HepG2 (cell line): ENCODE measurements around the gene RPLP1. TPM values are rescaled to one million over a fixed set of nuclear protein-coding genes. Genes with fewer than 3 reads are reported as not detected.

Experiments
- ARNTL ChIP-seq: sonication (generic); formaldehyde crosslinking; IDR thresholded peaks from 2 replicates; pipeline ENCODE4 v1.4.0; 2020; ENCODE audit warnings: mild to moderate bottlenecking, missing genetic modification reagents
- ELF1 ChIP-seq: sonication (generic); formaldehyde crosslinking; IDR thresholded peaks from 2 replicates; pipeline ENCODE4 v1.4.0; 2020; ENCODE audit warnings: missing genetic modification reagents
- HINFP ChIP-seq: sonication (generic); formaldehyde crosslinking; IDR thresholded peaks from 2 replicates; pipeline ENCODE4 v1.4.0; 2020; ENCODE audit warnings: low read depth, mild to moderate bottlenecking, missing genetic modification reagents
- HNRNPUL1 ChIP-seq: fragments of 200-400 bp; formaldehyde crosslinking; IDR thresholded peaks from 2 replicates; pipeline ENCODE4 v1.6.1; 2017; ENCODE audit warnings: low read depth, mild to moderate bottlenecking, low read length, moderate library complexity
- ISL2 ChIP-seq: sonication (generic); formaldehyde crosslinking; IDR thresholded peaks from 2 replicates; pipeline ENCODE4 v1.5.0; 2020; ENCODE audit warnings: missing genetic modification reagents
- NFIB ChIP-seq: sonication (generic); formaldehyde crosslinking; IDR thresholded peaks from 2 replicates; pipeline ENCODE4 v1.9.0; 2021; ENCODE audit warnings: missing genetic modification reagents, mild to moderate bottlenecking, borderline replicate concordance
- REST ChIP-seq, 2 experiments: IDR thresholded peaks; 2 replicates each; pipeline ENCODE4 v1.6.1; 2011 to 2012; ENCODE audit warnings: low read length in 2 of 2, borderline replicate concordance in 1 of 2, low read depth in 1 of 2, mild to moderate bottlenecking in 1 of 2, moderate library complexity in 1 of 2
- RFX1 ChIP-seq: fragments of 450-650 bp; IDR thresholded peaks from 2 replicates; pipeline ENCODE4 v1.6.1; 2017
- SATB2 ChIP-seq: sonication (generic); formaldehyde crosslinking; IDR thresholded peaks from 2 replicates; pipeline ENCODE4 v1.5.0; 2020; ENCODE audit warnings: missing genetic modification reagents
- ZBED4 ChIP-seq: sonication (generic); formaldehyde crosslinking; IDR thresholded peaks from 2 replicates; pipeline ENCODE4 v1.4.0; 2020; ENCODE audit warnings: missing genetic modification reagents, borderline replicate concordance
- ZFX ChIP-seq: sonication (generic); formaldehyde crosslinking; IDR thresholded peaks from 2 replicates; pipeline ENCODE4 v1.4.0; 2020; ENCODE audit warnings: mild to moderate bottlenecking, low read depth, missing genetic modification reagents, moderate library complexity
- ZNF3 ChIP-seq: IDR thresholded peaks from 2 replicates; pipeline ENCODE4 v1.7.0; 2017; ENCODE audit warnings: inconsistent platforms
- ZNF335 ChIP-seq: sonication (generic); formaldehyde crosslinking; IDR thresholded peaks from 2 replicates; pipeline ENCODE4 v1.4.0; 2020; ENCODE audit warnings: missing genetic modification reagents
- ZNF547 ChIP-seq: sonication (generic); formaldehyde crosslinking; IDR thresholded peaks from 2 replicates; pipeline ENCODE4 v1.5.1; 2020; ENCODE audit warnings: mild to moderate bottlenecking, missing genetic modification reagents
- polyA plus RNA-seq, 8 experiments: library from polyadenylated mRNA; depleted of rRNA in 3 of 8; stranded (reverse) in 7 of 8; unstranded in 1 of 8; fragments of >200 nt; fragmentation: Illumina TruSeq in 4 of 8; extraction: Trizol in 4 of 8; gene quantifications; 2 replicates each; pipeline versions ENCODE4 v1.2.1 to v1.2.3, GENCODE V29; 2011 to 2016; ENCODE audit warnings: low read depth in 4 of 8, missing spikeins in 1 of 8, mixed read lengths in 1 of 8; ENCODE audit not compliant: insufficient read depth in 1 of 8
- total RNA-seq, 5 experiments: library from RNA; depleted of rRNA; stranded (reverse); fragments of >200 nt; fragmentation: Illumina TruSeq; extraction: Trizol; gene quantifications; 2 replicates each; pipeline ENCODE4 v1.2.3, GENCODE V29; 2016; ENCODE audit warnings: low read depth in 1 of 5
- TF ChIP-seq, protein P1 (sequence below): sonication (generic); formaldehyde crosslinking; IDR thresholded peaks from 2 replicates; pipeline ENCODE4 v1.4.0; 2020; ENCODE audit warnings: missing genetic modification reagents; ENCODE audit errors: not compliant biosample characterization

RPLP1 gene
- total and polyA plus RNA-seq, 2 of the 13 experiments (the other 11 are each of a cell fraction or from before 2014, with no cell fraction given): 817 to 929 TPM

DNA sequence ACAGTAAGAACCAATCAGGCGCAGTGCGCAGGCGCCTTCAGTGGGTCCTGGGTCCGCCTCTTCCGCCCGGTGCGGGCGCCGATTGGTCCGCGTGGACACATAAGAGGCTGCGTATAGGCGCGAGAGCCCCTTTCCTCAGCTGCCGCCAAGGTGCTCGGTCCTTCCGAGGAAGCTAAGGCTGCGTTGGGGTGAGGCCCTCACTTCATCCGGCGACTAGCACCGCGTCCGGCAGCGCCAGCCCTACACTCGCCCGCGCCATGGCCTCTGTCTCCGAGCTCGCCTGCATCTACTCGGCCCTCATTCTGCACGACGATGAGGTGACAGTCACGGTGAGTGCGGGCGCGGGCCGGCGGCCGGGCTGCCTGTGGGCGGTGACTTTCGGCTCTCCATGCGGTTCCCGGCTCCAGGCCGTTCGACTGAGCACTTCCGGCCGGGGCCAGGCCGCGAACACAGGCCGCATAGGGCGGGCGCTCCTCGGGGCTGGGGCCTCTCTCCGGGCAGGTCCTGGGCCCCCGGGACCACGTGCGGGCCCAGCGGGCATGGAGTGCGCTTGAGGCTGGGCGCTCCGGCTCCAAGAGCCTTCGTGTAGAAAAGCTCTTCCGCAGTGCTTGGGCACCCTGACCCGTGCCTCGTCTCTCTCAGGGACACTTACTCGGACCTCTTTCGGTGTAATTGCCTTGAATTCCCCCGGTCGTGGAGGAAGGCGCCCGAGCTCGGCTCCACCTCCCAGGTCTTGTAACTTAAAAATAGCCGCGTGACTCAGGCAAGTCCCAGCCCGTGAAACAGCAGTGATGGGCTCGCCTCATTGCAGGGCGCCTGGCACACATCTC lies at the start of gene RPLP1 (continued):
- TF ChIP-seq, protein P1, sequence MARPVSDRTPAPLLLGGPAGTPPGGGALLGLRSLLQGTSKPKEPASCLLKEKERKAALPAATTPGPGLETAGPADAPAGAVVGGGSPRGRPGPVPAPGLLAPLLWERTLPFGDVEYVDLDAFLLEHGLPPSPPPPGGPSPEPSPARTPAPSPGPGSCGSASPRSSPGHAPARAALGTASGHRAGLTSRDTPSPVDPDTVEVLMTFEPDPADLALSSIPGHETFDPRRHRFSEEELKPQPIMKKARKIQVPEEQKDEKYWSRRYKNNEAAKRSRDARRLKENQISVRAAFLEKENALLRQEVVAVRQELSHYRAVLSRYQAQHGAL: peak; percentile 42
- TF ChIP-seq NFIB (CRISPR knock-in tag): 0 out of 2 replicates have a peak, but pooled peaks have one; percentile 80
- peak; percentile 100 for TF ChIP-seq ZFX (CRISPR knock-in tag)
- no peak for TF ChIP-seq ZNF3
- TF ChIP-seq HNRNPUL1: no peak
- TF ChIP-seq ARNTL (CRISPR knock-in tag): peak; percentile 35; the same call in 1 of the 2 replicates
- TF ChIP-seq ZNF547 (CRISPR knock-in tag): peak; percentile 72; the same call in 1 of the 2 replicates
- peak in 1 of 2 experiments; percentile 82; a peak in 2 of 4 replicates for TF ChIP-seq REST (IDR thresholded peaks at IDR 0.05; ENCODE audit: borderline replicate concordance in 1 of 2, low read depth in 1 of 2, low read length in 2 of 2)
- TF ChIP-seq ISL2 (CRISPR knock-in tag): no peak; the same call in 1 of the 2 replicates
- peak; percentile 75 for TF ChIP-seq ZNF335 (CRISPR knock-in tag)
- TF ChIP-seq HINFP: no peak; the same call in 1 of the 2 replicates
- peak; percentile 64 for TF ChIP-seq ELF1 (CRISPR knock-in tag)
- peak; percentile 59; the same call in 1 of the 2 replicates for TF ChIP-seq SATB2 (CRISPR knock-in tag)
- no peak for TF ChIP-seq RFX1
- 0 out of 2 replicates have a peak, but pooled peaks have one; percentile 45 for TF ChIP-seq ZBED4 (CRISPR knock-in tag)
